GM19023 (cell line): Measurements from ENCODE around the gene PIAS3.
"Not testable (repeated sequence)": the region's sequence is repeated elsewhere in the genome, so short reads cannot be mapped to it uniquely, and the experiment has no call there.

ENCODE experiments used
- ATAC-seq: cut with Tn5 transposase; IDR thresholded peaks from one replicate; pipeline ENCODE4 v1.9.1; 2021; ENCODE audit warnings: mild to moderate bottlenecking, moderate library complexity; ENCODE audit not compliant: unreplicated experiment

Gene PIAS3

DNA sequence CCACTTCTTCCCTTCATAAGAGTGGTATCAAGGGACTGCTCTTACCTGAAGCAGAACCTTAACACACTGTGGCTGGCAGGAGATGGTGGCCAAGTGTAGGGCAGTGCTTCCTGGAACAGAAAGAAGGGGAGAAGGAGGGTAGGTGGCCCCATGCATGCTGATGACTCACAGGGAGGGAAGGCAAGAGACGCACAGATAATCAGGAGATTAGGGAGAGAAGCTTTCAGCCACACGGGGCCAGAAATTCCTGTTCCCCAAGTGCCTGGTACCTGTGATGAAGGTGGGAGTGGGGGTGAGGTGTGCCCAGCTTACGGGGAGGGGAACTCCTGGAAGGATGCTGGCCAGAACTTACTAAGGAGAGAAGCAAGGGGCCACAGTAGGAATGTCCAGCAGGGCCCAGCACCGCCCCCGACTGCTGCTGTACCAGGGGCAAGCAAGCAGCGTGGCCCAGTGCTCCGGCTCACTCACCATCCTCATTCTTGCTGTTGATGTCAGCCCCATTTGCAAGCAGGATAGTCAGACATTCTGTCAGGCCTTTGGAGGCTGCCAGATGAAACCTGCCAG lies 19.1 kb upstream of the PIAS3 start:
- ATAC-seq = no peak

GRCh38 chr1:145874646-145875045 lies 15.8 kb upstream of the PIAS3 start:
- ATAC-seq = no peak

DNA sequence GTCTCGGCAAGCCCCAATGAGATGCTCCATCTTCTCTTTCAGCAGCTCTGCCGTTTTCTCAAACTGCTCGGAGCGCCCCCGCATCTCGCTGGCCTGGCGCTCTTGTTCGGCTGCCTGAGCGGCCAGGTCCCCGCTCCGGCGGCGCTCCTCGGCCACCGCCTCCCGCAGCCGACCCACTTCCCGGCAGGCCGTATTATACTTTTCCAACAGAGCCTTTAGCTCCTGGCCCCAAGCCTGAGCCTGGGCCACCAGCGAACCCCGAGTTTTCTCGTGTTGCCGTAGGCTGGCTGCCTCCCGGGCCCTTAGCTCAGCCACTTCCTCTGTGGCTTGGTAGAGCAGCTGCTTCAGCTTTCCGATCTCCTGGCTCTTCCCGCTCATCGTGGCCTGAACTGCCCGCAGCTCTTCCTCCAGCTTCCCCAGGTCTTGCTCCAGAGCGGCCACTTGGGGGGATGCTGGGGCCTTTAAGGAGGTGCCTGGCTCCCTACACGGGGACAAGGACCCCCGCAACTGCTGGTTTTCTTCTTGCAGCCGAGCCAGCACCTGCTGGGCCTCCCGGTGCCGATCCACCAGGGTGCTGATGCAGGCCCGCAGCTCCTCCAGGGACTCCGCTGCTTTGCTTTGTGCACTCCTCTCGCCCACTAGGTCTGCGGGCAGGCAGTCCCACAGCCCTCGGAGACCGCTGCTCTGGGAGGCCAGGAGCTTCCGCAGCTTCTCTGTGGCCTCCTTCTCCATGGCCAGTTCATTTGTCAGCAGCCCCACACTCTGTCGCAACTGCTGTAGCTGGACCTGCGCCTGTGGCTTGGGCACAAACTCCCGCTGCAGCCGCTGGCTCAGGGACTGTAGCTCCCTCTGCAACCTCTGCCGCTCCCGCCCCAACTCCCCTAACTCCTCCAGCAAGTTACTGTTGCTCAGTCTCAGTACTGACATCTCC lies 13.4 kb upstream of the PIAS3 start:
- ATAC-seq = no peak

- no peak for ATAC-seq
Measured at GRCh38 chr1:145868232-145868631, 9.4 kb upstream of the PIAS3 start.

DNA sequence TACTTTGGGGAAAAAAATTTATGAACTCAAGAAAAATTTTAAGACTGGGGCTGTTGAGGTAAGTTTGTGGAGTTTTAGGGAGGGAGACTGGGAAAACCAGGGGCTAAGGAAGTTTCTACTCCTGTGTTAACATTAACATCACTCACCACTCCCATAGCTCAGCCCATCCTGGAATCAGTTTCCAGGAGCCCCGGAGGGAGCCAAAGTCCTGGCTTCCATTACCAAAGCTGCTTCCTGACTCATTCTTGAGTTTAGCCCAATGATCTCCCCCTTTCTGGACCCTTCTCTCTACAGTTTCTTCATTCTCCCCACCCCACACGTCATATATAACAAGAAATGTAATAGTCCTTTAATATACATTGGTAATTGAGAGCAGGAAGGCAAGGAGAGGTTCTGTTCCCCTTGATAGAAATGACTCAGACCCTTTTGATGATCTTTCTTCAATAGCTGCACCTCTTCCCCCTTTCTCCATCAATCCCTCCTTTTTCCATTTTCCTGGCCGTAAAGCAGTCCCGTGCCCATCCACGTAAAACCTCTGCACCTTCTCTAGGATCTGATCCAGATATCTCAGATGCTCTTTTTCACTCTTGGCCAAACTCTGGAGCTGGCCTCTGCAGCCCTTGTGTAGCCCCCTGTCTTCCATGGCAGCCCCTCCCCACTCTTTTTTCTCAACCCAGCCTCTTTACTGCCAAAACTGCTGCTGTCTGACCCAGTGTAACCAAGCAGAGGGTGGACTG lies 4.6 kb upstream of the PIAS3 start:
- no peak for ATAC-seq

- peak; percentile 60 for ATAC-seq
Measured at GRCh38 chr1:145859491-145860023, 676 bp upstream of the PIAS3 start.

GRCh38 chr1:145858238-145858900 lies 512 bp downstream of the PIAS3 start:
- ATAC-seq = peak; percentile 26

- ATAC-seq = no peak
Measured at GRCh38 chr1:145857170-145857569, 1.7 kb downstream of the PIAS3 start.

DNA sequence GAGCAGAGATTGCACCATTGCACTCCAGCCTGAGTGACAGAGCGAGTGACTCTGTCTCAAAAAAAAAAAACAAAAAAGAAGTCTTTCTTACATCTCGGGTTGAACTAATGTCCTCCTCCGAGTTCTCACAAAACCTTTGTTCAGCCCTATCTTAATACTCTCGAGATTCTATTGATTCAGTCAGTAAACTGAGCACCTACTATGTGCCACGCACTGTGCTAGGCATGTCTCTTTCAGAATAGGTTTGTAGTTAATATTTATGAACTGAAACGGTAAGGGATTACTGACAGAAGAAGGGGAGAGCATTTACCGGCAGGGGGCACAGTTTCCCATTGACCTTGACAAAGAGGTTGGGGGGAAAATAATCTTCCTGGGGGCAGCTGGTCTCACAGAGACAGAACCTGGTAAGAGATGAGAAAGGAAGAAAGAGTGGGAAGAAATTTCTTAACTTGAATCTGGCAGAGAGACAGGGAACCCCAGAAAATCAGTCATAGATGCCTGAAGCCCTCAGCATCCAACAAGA lies 3.4 kb downstream of the PIAS3 start:
- no peak for ATAC-seq

DNA sequence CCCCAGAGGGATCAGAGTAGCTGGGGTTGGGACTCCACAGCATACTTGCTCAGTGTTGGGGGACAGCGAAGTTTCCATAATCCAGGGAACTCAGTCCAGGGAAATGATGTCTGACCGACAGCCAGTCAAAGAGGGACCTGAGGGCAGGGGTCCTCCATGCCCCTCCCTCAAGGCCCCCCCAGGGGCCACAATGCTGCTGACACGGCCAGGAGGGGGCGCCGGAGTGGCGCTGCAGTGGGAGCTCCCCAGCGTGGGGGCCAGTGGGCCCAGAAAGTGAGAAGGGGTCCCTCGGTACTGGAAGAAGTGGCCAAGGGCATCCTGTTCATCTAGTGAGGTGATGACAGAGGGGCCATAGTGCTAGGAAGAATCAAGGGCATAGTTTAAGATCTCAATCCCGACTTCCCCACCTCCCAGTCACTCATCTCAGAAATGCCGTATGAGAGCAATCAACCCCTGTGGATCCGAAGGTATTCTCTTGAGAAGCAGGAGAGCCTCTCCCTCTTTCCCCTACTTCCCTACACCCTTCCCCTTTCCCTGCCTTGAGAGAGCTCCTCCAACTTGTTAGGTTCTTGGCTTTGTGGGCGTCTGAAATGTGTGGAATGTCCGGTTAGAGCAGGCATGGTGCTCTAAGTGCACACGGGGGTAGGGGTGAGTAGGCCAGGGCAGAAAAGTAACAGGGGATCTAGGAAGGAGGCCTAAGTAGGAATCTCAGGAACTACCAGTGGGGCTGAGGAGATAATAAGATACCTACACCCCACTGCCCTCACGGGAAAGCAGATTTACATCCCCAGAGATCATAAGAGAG lies 9.3 kb downstream of the PIAS3 start:
- ATAC-seq = no peak

DNA sequence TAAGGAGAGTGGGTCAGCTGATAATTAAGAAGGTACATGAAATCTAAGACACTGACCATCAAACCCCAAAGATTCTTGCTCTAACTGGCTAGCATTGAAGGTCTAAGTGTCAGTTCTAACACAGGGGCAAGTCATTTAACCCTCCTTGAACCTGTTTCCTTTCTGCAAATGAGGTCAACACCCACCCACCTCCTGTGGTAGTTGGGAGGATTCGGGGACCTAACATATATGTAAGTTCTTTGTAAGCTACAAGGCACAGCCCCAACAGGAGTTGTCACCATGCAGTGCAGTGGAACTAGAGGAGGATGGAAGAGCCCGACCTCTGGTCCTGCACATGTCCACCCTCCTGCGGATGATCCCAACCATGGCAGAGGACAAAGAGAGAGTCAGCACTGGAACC lies 11.1 kb downstream of the PIAS3 start:
- ATAC-seq = no peak

DNA sequence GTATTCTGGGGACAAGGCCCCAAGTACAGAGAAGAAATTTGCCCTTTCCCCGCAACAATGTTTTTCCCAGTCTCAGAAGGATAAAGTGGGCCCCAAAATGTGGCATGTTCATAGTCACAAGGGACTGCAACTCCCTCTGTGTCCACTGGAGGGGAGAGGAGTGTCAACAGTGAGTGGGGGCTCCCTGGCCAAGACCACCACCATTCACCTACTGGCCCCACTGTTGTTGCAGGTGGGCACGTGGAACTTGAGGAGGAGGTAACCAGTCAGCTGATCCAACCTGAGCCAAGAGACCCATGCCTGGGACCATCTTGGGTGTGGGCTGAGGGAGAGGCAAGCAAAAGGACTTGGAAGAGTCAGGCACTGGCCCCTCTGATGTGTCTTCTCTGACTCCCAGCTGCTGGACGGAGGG lies 12.7 kb downstream of the PIAS3 start:
- no peak for ATAC-seq

DNA sequence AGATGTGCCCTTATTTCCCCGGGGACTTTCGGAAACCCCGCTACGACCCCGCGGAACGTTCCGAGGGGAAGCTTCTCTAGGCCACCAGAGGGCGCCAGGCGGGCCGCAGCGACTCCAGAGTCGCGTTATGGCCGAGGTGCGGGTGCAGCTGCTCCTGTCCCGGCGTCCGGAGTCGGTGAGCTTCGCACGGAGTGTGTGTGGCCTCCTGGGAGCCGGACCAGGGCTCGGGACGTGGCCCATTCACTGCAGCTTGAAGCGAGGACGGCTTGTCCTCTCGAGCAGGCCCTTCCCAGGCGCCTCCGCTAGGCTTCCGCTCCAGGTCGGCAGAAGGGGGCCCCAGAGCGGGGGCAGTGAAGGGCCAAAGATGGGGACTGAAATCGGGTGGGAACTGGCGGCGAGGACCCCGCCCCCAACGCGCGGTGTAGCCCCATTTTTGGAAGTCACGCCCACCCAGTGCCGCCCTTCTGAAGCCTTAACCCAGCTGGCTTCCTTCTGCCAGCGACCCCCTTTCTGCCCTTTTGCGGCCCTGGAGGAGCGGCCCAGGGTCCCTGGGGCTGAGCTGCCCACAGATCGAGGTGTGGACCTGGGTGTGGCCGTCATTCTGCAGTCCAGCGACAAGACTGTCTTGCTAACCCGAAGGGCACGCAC lies 13.2 kb downstream of the PIAS3 start, which contains the start of gene NUDT17:
Gene NUDT17, plus strand, starts transcription at position 117 of the 648 bp plus-strand sequence. Its CDS starts 11 bp downstream, at position 128.
- ATAC-seq = peak; percentile 68

DNA sequence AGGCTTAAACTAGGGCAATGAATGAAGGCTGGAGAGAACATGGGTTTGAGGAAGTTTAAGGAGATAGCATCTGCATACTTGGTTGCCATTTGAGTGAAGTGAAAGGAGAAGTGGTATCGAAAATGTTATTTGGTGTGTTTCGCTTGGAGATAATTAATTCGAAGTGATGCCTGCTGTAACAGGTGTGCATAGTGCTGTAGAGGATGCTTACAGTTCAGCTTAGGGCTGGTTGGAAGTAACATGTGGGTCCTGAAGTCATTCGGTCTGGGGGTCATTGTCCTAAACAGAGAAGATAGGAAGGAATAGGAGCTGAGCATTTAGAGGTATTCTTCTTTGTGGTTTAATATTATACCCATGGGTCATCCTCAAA lies 13.8 kb downstream of the PIAS3 start:
- peak; percentile 68 for ATAC-seq

DNA sequence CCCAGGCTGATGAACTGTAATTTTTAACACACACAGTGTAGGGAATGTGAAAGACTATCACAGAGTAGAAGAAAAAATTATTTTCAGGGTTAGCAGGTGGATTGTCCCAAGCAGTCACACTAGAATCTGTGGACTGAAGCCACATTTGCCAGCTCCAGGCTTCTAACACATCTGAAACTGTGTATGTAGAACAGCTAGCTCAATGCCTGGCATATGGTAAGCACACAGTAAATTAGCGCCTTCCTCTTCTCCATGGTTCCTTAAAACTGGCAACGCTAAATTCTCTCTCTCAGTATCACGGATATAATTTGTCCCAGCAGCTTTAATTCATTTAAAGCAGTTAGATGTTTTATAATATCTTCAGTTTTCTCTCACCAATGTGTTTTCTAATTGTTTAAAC lies 15.8 kb downstream of the PIAS3 start:
- no peak for ATAC-seq

GRCh38 chr1:145837656-145838055 lies 21.2 kb downstream of the PIAS3 start:
- no peak for ATAC-seq

GRCh38 chr1:145830810-145831209 lies 28.1 kb downstream of the PIAS3 start:
- not testable (repeated sequence) for ATAC-seq

DNA sequence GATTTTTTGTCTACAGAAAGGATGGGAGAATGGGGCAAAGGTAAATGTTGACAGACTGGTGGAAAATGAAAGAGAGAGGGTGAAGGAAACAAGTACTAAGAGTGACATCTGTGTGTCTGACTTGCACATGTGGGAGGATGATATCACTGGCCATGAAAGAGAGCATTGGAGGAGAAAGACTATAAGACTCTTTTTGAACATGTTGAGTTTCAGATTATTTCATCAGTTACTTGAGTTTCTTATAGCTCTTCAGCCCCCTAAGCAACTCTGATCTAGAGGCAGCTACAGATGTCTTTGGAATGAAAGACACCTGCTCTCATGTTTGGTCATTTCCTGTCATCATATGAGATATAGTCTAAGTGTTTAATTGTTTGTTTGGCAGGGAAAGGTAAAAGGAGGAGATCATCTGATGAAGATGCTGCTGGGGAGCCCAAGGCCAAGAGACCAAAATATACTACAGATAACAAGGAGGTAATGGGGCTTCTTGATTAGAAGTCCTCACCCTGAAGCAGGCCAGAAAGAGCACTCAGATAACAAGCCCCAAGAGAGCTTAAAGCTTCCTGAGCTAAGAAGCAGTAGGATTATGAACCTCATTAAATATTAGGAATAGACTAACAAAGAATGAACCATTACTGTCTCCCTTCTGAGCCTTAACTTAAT lies 30.4 kb downstream of the PIAS3 start:
- no peak for ATAC-seq

DNA sequence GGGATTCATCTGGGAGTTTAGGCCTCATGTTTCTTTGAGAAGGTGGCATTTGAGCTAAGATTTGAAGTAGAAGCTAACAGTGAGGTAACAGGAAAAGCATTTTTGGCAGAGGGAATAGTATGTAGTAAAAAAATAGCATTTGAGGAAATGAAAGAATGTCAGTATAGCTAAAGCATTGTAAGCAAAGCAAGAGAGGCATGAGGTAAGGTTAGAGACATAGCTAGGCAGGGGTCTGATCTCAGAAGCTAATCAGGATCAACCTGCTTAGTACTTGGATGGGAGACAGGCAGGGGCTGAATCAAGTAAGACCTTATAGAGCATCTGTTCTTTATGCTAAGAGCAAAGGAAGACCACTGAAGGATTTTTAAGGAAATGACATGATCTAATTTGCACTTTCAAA lies 30.9 kb downstream of the PIAS3 start:
- no peak for ATAC-seq
